Trophoblast cell (in vitro differentiated cells and primary cell): ENCODE data around the gene XAGE3.
A peak's percentile ranks its signal among the peaks of the same experiment; 100 is the strongest.
"Not testable (repeated sequence)": the region's sequence is repeated elsewhere in the genome, so short reads cannot be mapped to it uniquely, and the experiment has no call there.

Experiments
- DNase-seq, 2 donors: peaks; one replicate each; pipeline ENCODE4 v3.0.0-alpha.2; 2016
- H2AFZ ChIP-seq: 2 replicates; pipeline ENCODE4 v1.6.1; 2013; ENCODE audit warnings: low read length, moderate library complexity, mild to moderate bottlenecking; ENCODE audit not compliant: insufficient read depth, poor library complexity
- H2AK5ac ChIP-seq: 2 replicates; pipeline ENCODE4 v1.6.1; 2013; ENCODE audit warnings: mild to moderate bottlenecking, low read length
- H2BK120ac ChIP-seq: 2 replicates; pipeline ENCODE4 v1.6.1; 2013; ENCODE audit warnings: low read length, mild to moderate bottlenecking, moderate library complexity; ENCODE audit not compliant: insufficient read depth, poor library complexity
- H2BK12ac ChIP-seq: 2 replicates; pipeline ENCODE4 v1.6.1; 2013; ENCODE audit warnings: mild to moderate bottlenecking, low read length, moderate library complexity
- H2BK5ac ChIP-seq: 2 replicates; pipeline ENCODE4 v1.6.1; 2013; ENCODE audit warnings: low read length, low read depth, moderate library complexity, mild to moderate bottlenecking; ENCODE audit not compliant: poor library complexity
- H3K14ac ChIP-seq: 2 replicates; pipeline ENCODE4 v1.6.1; 2013; ENCODE audit warnings: mild to moderate bottlenecking, low read length
- H3K18ac ChIP-seq: 2 replicates; pipeline ENCODE4 v1.6.1; 2013; ENCODE audit warnings: mild to moderate bottlenecking, low read length
- H3K23ac ChIP-seq: 2 replicates; pipeline ENCODE4 v1.6.1; 2013; ENCODE audit warnings: low read length
- H3K27ac ChIP-seq: 2 replicates; pipeline ENCODE4 v1.5.1; 2013; ENCODE audit warnings: low read depth, mild to moderate bottlenecking, inconsistent platforms, low read length, moderate library complexity
- H3K27me3 ChIP-seq: 2 replicates; pipeline ENCODE4 v1.6.1; 2013; ENCODE audit warnings: inconsistent platforms, mild to moderate bottlenecking, low read length, moderate library complexity; ENCODE audit not compliant: insufficient read depth
- H3K36me3 ChIP-seq, 2 experiments: 1 replicate in 1 of 2; 2 replicates in 1 of 2; pipeline ENCODE4 v1.6.1; 2013; ENCODE audit warnings: low read length in 2 of 2, mild to moderate bottlenecking in 2 of 2, moderate library complexity in 1 of 2; ENCODE audit not compliant: insufficient read depth in 2 of 2, control insufficient read depth in 1 of 2
- H3K4ac ChIP-seq: 2 replicates; pipeline ENCODE4 v1.6.1; 2013; ENCODE audit warnings: low read depth, mild to moderate bottlenecking, low read length, moderate library complexity
- H3K4me1 ChIP-seq, 2 experiments: 1 replicate in 1 of 2; 2 replicates in 1 of 2; pipeline ENCODE4 v1.6.1; 2013; ENCODE audit warnings: low read length in 2 of 2, mild to moderate bottlenecking in 2 of 2, moderate library complexity in 1 of 2; ENCODE audit not compliant: insufficient read depth in 2 of 2, control insufficient read depth in 1 of 2
- H3K4me2 ChIP-seq: 2 replicates; pipeline ENCODE4 v1.6.1; 2013; ENCODE audit warnings: inconsistent platforms, mild to moderate bottlenecking, low read length, moderate library complexity
- H3K4me3 ChIP-seq: 2 replicates; pipeline ENCODE4 v1.5.1; 2013; ENCODE audit warnings: mild to moderate bottlenecking, low read depth, low read length, inconsistent platforms
- H3K79me1 ChIP-seq: one replicate; pipeline ENCODE4 v1.6.1; 2013; ENCODE audit warnings: low read length
- H3K79me2 ChIP-seq: 2 replicates; pipeline ENCODE4 v1.6.1; 2013; ENCODE audit warnings: low read length, mild to moderate bottlenecking; ENCODE audit not compliant: control insufficient read depth, insufficient read depth, poor library complexity
- H3K9ac ChIP-seq: 2 replicates; pipeline ENCODE4 v1.6.1; 2013; ENCODE audit warnings: mild to moderate bottlenecking, low read length
- H3K9me3 ChIP-seq: 2 replicates; pipeline ENCODE4 v1.6.1; 2013; ENCODE audit warnings: low read depth, mild to moderate bottlenecking, control low read depth, inconsistent platforms, low read length; ENCODE audit not compliant: insufficient read depth
- H4K12ac ChIP-seq: 2 replicates; pipeline ENCODE4 v1.6.1; 2013; ENCODE audit warnings: low read depth, mild to moderate bottlenecking, low read length, moderate library complexity
- H4K8ac ChIP-seq: 2 replicates; pipeline ENCODE4 v1.6.1; 2013; ENCODE audit warnings: low read depth, mild to moderate bottlenecking, low read length, moderate library complexity
- H4K91ac ChIP-seq: one replicate; pipeline ENCODE4 v1.6.1; 2013; ENCODE audit warnings: low read depth, mild to moderate bottlenecking, low read length, moderate library complexity
- WGBS: extraction: QIAGEN DNeasy Blood & Tissue Kit; methylation state at CpG from one replicate; pipeline ENCODE4 v1.1.7; 2013; ENCODE audit warnings: missing lambda C conversion rate; ENCODE audit not compliant: insufficient read length, insufficient coverage; ENCODE audit errors: extremely low coverage; 5-methylcytosine and 5-hydroxymethylcytosine counted together

Gene XAGE3

DNA sequence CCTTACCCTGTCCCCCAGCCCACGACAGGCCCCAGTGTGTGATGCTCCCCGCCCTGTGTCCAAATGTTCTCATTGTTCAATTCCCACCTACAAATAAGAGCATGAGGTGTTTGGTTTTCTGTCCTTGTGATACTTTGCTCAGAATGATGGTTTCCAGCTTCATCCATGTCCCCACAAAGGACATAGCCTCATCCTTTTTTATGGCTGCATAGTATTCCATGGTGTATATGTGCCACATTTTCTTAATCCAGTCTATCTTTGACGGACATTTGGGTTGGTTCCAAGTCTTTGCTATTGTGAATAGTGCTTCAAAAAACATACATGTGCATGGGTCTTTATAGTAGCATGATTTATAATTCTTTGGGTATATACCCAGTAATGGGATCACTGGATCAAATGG is 24.3 kb downstream of the XAGE3 start:
- not testable (repeated sequence) for H3K36me3 ChIP-seq, H3K14ac ChIP-seq, H4K12ac ChIP-seq, H3K79me2 ChIP-seq, DNase-seq, H3K4ac ChIP-seq, H2BK12ac ChIP-seq, H2BK120ac ChIP-seq, H3K27ac ChIP-seq, H2BK5ac ChIP-seq, H3K4me3 ChIP-seq, H3K27me3 ChIP-seq, H2AK5ac ChIP-seq, H3K4me2 ChIP-seq, H3K4me1 ChIP-seq, H3K18ac ChIP-seq, H2AFZ ChIP-seq, H3K9me3 ChIP-seq, H4K8ac ChIP-seq, H4K91ac ChIP-seq, H3K9ac ChIP-seq, H3K79me1 ChIP-seq, H3K23ac ChIP-seq
- no CpG with 5 or more reads among the region's 3 CpGs for WGBS

DNA sequence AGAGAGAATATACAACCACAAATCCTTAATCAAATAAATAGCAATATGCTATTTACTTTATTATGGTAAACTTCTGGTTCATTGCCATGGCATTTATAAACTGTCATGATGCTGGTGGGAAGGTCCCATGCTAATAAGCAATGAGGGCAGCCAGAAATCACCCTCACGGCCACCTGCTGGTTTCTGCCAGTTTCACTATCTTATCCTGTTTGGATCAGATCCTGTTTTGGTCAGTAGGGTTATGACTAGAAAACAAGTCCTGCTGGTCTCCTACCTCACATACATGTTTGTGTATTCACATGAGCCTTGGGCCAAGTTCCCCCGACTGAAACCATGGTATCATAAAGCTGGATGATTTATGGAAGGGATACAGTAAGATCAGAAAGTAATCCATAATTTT is 28.7 kb downstream of the XAGE3 start:
- no peak overlapping the region for H3K9ac ChIP-seq
- WGBS = no CpG with 5 or more reads among the region's 2 CpGs

DNA sequence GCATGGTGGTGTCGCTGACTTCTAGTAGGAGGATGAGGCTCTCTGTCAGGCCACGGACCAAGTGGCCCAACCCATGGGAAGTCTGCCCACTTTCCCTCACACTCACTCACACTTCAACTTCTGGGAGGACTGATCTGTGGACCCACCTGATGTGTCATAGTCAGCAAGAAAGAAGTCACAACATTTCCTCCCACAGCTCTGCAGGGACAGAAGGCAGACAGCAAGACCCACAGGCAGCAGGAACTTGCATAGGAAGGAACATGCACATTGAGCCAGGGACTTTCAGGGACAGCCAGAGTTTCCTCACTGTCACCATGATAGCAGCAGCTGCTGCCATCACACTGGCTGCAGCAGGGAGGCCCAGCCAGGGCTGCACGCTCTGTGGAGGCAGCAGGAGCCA is 37.3 kb downstream of the XAGE3 start:
- Histone ChIP-seq H3K79me2 (no peaks in the 10 kb centered on the region), H3K4me1 (no peaks in the 10 kb centered on the region), H2BK12ac (no peak overlapping the region), H4K91ac (no peak overlapping the region), H2AK5ac (no peak overlapping the region), H3K18ac (no peak overlapping the region), H3K27ac (no peak overlapping the region), H2BK120ac (no peak overlapping the region), H3K23ac (no peak overlapping the region), H3K36me3 (no peaks in the 10 kb centered on the region), H3K4me3 (no peak overlapping the region), H3K79me1 (no peaks in the 10 kb centered on the region), H4K8ac (no peak overlapping the region), H3K4me2 (no peak overlapping the region), H2BK5ac (no peak overlapping the region), H2AFZ (no peak overlapping the region), H3K14ac (no peak overlapping the region), H3K9ac (no peak overlapping the region), H3K27me3 (no peaks in the 10 kb centered on the region), H4K12ac (no peak overlapping the region), H3K9me3 (peaks cover 13% of the 10 kb centered on the region), H3K4ac (no peak overlapping the region)
- no peak for DNase-seq
- no CpG with 5 or more reads among the region's 3 CpGs for WGBS

More for the DNA sequence above, 28.7 kb downstream of the XAGE3 start:
- no peak overlapping the region for H2BK12ac ChIP-seq
- H2AK5ac ChIP-seq = no peak overlapping the region
- no peak overlapping the region for H3K18ac ChIP-seq
- H3K27ac ChIP-seq = no peak overlapping the region
- H2BK5ac ChIP-seq = no peak overlapping the region
- no peak overlapping the region for H3K23ac ChIP-seq
- no peak overlapping the region for H4K8ac ChIP-seq
- no peak overlapping the region for H2AFZ ChIP-seq
- no peak overlapping the region for H3K4me3 ChIP-seq
- no peaks in the 10 kb centered on the region for H3K4me1 ChIP-seq
- no peaks in the 10 kb centered on the region for H3K36me3 ChIP-seq
- no peaks in the 10 kb centered on the region for H3K79me2 ChIP-seq
- no peak overlapping the region for H3K14ac ChIP-seq
- H3K4me2 ChIP-seq = no peak overlapping the region
- no peak overlapping the region for H3K4ac ChIP-seq
- H3K27me3 ChIP-seq = no peaks in the 10 kb centered on the region
- no peaks in the 10 kb centered on the region for H3K9me3 ChIP-seq
- peak; percentile 78 to 82 for DNase-seq
- H4K91ac ChIP-seq = no peak overlapping the region
- no peak overlapping the region for H2BK120ac ChIP-seq
- H3K79me1 ChIP-seq = no peaks in the 10 kb centered on the region
- no peak overlapping the region for H4K12ac ChIP-seq

DNA sequence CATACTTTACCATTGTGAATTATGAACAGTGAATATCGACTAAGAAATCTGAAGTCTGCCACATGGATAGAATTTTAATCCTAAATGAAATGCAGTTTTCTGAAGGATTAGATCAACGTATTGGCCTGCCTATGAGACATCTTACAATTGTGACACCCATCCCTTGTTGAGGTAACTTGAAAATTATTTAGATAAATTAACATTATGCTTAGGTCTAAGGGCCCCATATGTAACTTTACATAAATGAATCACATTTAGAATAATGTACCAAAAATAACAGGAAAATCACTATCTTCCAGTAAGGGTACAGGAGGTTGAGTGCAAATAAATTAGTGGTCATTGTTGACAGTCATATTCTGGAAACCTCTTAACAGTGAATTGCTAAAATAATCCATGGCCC is 43.3 kb downstream of the XAGE3 start:
- no CpG with 5 or more reads among the region's 2 CpGs for WGBS
- Histone ChIP-seq H3K9ac (no peak overlapping the region), H3K27ac (no peak overlapping the region), H4K12ac (no peak overlapping the region), H3K36me3 (no peaks in the 10 kb centered on the region), H2BK5ac (no peak overlapping the region), H2BK120ac (no peak overlapping the region), H2BK12ac (no peak overlapping the region), H3K23ac (no peak overlapping the region), H3K9me3 (no peaks in the 10 kb centered on the region), H3K18ac (no peak overlapping the region), H3K27me3 (no peaks in the 10 kb centered on the region), H2AFZ (no peak overlapping the region), H3K4me3 (no peak overlapping the region), H4K8ac (no peak overlapping the region), H4K91ac (no peak overlapping the region), H3K79me2 (no peaks in the 10 kb centered on the region), H3K14ac (no peak overlapping the region), H3K4me2 (no peak overlapping the region), H3K4ac (no peak overlapping the region), H3K4me1 (no peaks in the 10 kb centered on the region), H3K79me1 (no peaks in the 10 kb centered on the region), H2AK5ac (no peak overlapping the region)
- DNase-seq = no peak
